Nephron progenitor cell (in vitro differentiated cells): ENCODE data around the gene NKG7.

Experiments used
- DNase-seq: peaks from one replicate; pipeline ENCODE4 v3.0.0; 2021
- H3K27ac Mint-ChIP-seq: 2 replicates; pipeline ENCODE4 v1.8.0; 2021; ENCODE audit warnings: mild to moderate bottlenecking, moderate library complexity, mixed read lengths
- H3K27me3 Mint-ChIP-seq: 2 replicates; pipeline ENCODE4 v1.8.0; 2021; ENCODE audit warnings: mild to moderate bottlenecking, low read depth, mixed read lengths; ENCODE audit not compliant: poor library complexity
- H3K36me3 Mint-ChIP-seq: 2 replicates; pipeline ENCODE4 v1.8.0; 2021; ENCODE audit warnings: low read depth, mixed read lengths
- H3K4me1 Mint-ChIP-seq: 2 replicates; pipeline ENCODE4 v1.8.0; 2021; ENCODE audit warnings: mixed read lengths
- H3K4me3 Mint-ChIP-seq: 2 replicates; pipeline ENCODE4 v1.8.0; 2021; ENCODE audit warnings: mild to moderate bottlenecking, moderate library complexity, mixed read lengths
- H3K9me3 Mint-ChIP-seq: 2 replicates; pipeline ENCODE4 v1.8.0; 2021; ENCODE audit warnings: mild to moderate bottlenecking, moderate library complexity, mixed read lengths
- TF ChIP-seq, protein P1 (sequence below): fragments of 200-600 bp; sonication (generic); IDR thresholded peaks from 2 replicates; pipeline ENCODE4 v1.5.0; 2021; ENCODE audit warnings: antibody characterized with exemption

NKG7 gene

DNA sequence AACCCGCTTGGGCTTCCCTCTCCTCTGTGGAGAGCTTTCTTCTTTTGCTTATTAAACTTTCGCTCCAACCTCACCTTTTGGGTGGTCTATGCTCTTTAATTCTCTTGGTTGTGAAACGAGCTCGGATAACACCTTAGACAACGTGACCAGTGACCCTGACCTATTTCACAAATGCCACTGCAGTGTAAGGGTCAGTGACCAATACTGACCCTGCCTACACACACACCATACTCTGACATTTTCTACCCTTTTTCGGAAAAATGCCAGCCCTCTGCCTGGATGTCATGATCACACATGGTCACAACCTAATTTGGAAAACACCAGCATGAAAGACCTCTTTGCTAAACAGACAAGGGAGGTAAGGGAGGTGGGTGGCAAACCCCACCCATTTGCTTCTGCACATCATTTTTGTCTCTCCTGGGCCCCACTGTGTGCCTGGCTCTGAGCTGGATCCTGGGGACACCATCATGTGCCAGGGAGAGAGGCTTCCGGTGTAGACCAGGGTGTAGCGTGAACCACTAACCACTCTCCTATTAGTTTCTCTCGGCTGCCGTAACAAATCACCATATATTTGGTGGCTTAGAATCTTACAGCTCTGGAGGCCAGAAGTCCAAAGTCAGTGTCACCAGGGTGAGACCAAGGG is 16.2 kb downstream of the NKG7 start:
- peaks cover 11% of the 10 kb centered on the region for H3K36me3 Mint-ChIP-seq
- no peaks in the 10 kb centered on the region for H3K9me3 Mint-ChIP-seq
- peaks cover 47% of the 10 kb centered on the region for H3K4me1 Mint-ChIP-seq
- no peaks in the 10 kb centered on the region for H3K27me3 Mint-ChIP-seq
- H3K27ac Mint-ChIP-seq, result no peak overlapping the region
- no peak overlapping the region for H3K4me3 Mint-ChIP-seq
- TF ChIP-seq, protein P1, sequence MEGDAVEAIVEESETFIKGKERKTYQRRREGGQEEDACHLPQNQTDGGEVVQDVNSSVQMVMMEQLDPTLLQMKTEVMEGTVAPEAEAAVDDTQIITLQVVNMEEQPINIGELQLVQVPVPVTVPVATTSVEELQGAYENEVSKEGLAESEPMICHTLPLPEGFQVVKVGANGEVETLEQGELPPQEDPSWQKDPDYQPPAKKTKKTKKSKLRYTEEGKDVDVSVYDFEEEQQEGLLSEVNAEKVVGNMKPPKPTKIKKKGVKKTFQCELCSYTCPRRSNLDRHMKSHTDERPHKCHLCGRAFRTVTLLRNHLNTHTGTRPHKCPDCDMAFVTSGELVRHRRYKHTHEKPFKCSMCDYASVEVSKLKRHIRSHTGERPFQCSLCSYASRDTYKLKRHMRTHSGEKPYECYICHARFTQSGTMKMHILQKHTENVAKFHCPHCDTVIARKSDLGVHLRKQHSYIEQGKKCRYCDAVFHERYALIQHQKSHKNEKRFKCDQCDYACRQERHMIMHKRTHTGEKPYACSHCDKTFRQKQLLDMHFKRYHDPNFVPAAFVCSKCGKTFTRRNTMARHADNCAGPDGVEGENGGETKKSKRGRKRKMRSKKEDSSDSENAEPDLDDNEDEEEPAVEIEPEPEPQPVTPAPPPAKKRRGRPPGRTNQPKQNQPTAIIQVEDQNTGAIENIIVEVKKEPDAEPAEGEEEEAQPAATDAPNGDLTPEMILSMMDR, result no peak
- no peak for DNase-seq

DNA sequence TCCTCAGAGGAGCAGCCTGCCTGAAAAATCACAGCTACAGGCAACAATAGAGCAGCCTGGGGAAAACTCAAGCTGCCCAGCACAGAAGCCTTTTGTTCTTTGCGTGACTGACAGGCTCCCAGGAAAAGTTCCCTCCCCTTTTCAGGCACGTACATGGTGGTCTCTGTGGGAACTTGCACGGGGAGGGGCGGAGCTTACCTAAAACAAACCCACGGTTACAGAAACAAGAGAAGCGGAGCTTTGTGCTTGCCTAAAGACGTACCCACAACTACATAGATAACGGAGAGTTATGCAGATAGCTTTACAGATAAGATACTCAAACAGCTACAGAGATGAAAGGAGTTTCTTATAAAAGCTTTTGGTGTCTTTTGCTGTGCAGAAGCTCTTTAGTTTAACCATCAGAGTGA is 17.7 kb downstream of the NKG7 start:
- TF ChIP-seq, protein P1, result no peak

DNA sequence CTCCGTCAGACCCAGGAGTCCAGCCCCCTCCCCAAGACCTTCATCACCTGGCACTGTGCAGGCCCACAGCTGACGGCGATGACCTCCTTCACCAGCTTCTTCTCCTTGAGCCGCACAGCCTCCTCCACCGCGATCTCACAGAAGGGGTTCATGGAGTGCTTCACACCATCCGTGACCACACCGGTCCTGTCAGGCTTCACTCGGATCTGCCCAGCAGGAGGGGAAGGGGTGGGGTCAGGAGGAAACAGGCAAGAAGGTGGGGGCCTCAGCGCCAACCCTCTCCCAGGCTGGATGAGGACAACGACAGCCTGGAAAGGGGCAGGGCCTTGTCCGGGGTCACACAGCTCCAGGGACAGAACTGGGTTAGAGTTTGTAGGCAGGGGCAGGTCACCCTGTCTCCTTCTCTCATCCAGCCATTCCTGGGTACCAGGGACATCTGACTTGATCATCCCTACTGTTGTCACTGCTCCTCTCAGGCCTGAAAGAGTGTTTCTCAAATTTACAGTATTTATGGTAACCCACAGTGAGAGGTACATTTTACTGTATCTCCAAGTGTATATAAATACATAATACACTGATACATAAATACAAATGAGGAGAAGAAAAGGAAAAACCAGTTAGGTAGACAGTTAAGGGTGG is 18.2 kb downstream of the NKG7 start:
- peak; percentile 39 for DNase-seq
- Mint-ChIP-seq H3K36me3 (peaks cover 16% of the 10 kb centered on the region), H3K27ac (peak overlapping the region; percentile 91), H3K4me3 (peak overlapping the region; percentile 68), H3K9me3 (no peaks in the 10 kb centered on the region), H3K4me1 (peaks cover 42% of the 10 kb centered on the region), H3K27me3 (no peaks in the 10 kb centered on the region)
- TF ChIP-seq, protein P1, result no peak

More for the DNA sequence above, 17.7 kb downstream of the NKG7 start:
- DNase-seq, result peak; percentile 71
- Mint-ChIP-seq H3K36me3 (peaks cover 16% of the 10 kb centered on the region), H3K4me1 (peaks cover 47% of the 10 kb centered on the region), H3K4me3 (peak overlapping the region; percentile 68), H3K27ac (peak overlapping the region; percentile 91), H3K27me3 (no peaks in the 10 kb centered on the region), H3K9me3 (no peaks in the 10 kb centered on the region)

DNA sequence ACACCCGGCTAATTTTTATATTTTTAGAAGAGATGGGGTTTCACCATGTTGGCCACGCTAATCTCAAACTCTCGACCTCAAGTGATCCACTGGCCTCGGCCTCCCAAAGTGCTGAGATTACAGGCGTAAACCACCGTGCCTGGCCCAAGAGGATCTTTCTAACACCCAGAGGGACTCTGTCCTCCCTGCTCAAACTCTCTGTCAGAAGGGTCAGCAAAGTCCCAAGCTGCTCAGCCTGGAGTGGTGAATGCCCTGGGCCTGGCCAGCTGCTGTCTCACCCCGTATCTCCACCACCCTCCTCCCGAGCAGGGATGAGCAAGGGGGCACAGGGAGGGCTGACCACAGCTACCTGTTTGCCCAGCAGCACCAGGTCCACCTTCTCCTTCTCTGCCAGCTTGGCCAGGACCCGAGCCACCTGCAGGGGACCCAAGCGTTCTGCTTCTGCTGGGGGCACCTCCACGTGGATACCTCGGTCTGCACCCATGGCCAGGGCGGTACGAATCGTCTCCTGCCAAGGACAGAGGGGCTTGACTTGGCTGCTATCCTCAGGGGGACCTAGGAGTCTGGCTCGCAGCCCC is 19.6 kb downstream of the NKG7 start:
- H3K27me3 Mint-ChIP-seq, result no peaks in the 10 kb centered on the region
- TF ChIP-seq, protein P1, result no peak
- H3K4me1 Mint-ChIP-seq, result peaks cover 39% of the 10 kb centered on the region
- no peak overlapping the region for H3K4me3 Mint-ChIP-seq
- H3K27ac Mint-ChIP-seq, result no peak overlapping the region
- H3K36me3 Mint-ChIP-seq, result peaks cover 16% of the 10 kb centered on the region
- DNase-seq, result no peak
- no peaks in the 10 kb centered on the region for H3K9me3 Mint-ChIP-seq

DNA sequence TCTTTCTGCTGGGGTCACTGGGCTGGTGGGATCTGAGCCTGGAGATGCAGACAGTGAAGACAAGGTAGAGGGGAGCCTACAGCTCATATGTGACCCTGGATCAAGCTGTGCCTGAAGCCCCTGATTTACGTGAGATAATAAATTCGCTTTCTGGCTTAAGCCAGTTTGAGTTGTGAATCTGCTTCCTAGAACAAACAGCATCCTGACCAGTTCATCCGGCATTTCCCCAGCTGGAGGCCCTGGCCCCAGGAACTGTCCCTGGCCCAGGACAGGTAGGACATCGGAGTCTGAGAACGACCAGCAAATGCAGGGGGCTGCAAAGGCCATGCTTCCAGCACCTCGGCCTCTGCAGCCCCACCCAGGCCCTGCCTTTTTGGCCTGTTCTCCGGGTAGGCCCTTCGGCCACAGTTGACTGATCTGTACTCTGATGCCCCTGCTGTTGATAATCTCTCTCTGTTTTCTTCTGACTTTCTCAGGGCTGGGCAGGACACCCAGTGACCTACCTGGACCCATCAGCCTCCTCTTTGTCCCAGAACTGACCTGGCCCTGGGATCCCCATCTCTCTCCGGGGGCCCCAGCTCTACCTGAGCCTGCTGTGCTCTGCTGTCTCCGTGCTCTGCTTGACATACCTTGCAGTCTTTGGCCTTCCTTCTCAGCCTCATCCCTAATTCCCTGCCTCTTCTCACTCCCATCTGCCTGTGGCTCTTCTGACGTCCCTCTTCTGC is 21.0 kb downstream of the NKG7 start:
- H3K4me3 Mint-ChIP-seq, result no peak overlapping the region
- H3K27me3 Mint-ChIP-seq, result no peaks in the 10 kb centered on the region
- no peak overlapping the region for H3K27ac Mint-ChIP-seq
- TF ChIP-seq, protein P1, result no peak
- H3K4me1 Mint-ChIP-seq, result peaks cover 33% of the 10 kb centered on the region
- H3K36me3 Mint-ChIP-seq, result peaks cover 21% of the 10 kb centered on the region
- H3K9me3 Mint-ChIP-seq, result no peaks in the 10 kb centered on the region
- no peak for DNase-seq
